A549 (cell line): ENCODE data around the gene SLC6A17. TPM values are rescaled to one million over a fixed set of nuclear protein-coding genes. Genes with fewer than 3 reads are reported as not detected.

Experiments
- ATAC-seq, 2 experiments: fragments of 200-7000 bp in 1 of 2; fragments of >200 bp in 1 of 2; cut with Nextera tagmentation in 1 of 2; cut with Tn5 transposase in 1 of 2; 3 replicates each; pipeline versions ENCODE4 v1.8.0 to v1.9.1; 2018 to 2020; ENCODE audit warnings: mild to moderate bottlenecking in 1 of 2, moderate library complexity in 1 of 2
- CTCF ChIA-PET: fragments of 300-600 bp; sonication (Branson Sonifier 250); formaldehyde crosslinking; extraction: SDS; loops from one replicate; lab custom pipeline; 2021; ENCODE audit warnings: antibody characterized with exemption, inconsistent platforms; lab: Yijun Ruan, JAX
- POLR2A ChIA-PET: fragments of 350-600 bp; formaldehyde crosslinking; extraction: SDS; loops from one replicate; lab custom pipeline; 2021; ENCODE audit warnings: antibody characterized with exemption, inconsistent platforms; lab: Yijun Ruan, JAX
- DNase-seq, 2 experiments: peaks; one replicate each; pipeline versions ENCODE4 v3.0.0 to v3.0.0-alpha.2; 2011 to 2016; ENCODE audit warnings: low read depth in 1 of 2, low spot score in 1 of 2
- FAIRE-seq: peaks from 2 replicates; lab custom pipeline; 2011; peaks lifted over from hg19 to GRCh38; lab: Jason Lieb, UNC
- H3K27ac ChIP-seq, 2 experiments: fragments of >200 bp; sonication (Bioruptor Twin); formaldehyde crosslinking; 3 replicates each; pipeline ENCODE4 v1.5.1; 2016 to 2017
- H3K4me1 ChIP-seq: fragments of >200 bp; sonication (Bioruptor Twin); formaldehyde crosslinking; 3 replicates; pipeline ENCODE4 v1.6.1; 2016
- H3K4me2 ChIP-seq: fragments of >200 bp; sonication (Bioruptor Twin); formaldehyde crosslinking; 3 replicates; pipeline ENCODE4 v1.6.1; 2016
- H3K4me3 ChIP-seq: fragments of >200 bp; sonication (Bioruptor Twin); formaldehyde crosslinking; 3 replicates; pipeline ENCODE4 v1.5.1; 2016
- H3K9me3 ChIP-seq: fragments of >200 bp; sonication (Bioruptor Twin); formaldehyde crosslinking; 3 replicates; pipeline ENCODE4 v1.6.1; 2016
- ATOH8 ChIP-seq: fragments of 250-450 bp; sonication (Bioruptor Pico); IDR thresholded peaks from 2 replicates; pipeline ENCODE4 v1.5.0; 2020; ENCODE audit warnings: low read depth, mild to moderate bottlenecking, moderate library complexity
- CBX2 ChIP-seq: fragments of 200-600 bp; sonication (generic); IDR thresholded peaks from 2 replicates; pipeline ENCODE4 v1.6.1; 2016; ENCODE audit warnings: low read depth, mild to moderate bottlenecking, borderline replicate concordance
- CBX8 ChIP-seq: fragments of 200-600 bp; sonication (generic); IDR thresholded peaks from 2 replicates; pipeline ENCODE4 v1.6.1; 2016
- EHMT2 ChIP-seq: fragments of 200-600 bp; sonication (generic); IDR thresholded peaks from 2 replicates; pipeline ENCODE4 v1.6.1; 2016; ENCODE audit warnings: antibody characterized with exemption, low read depth, mild to moderate bottlenecking, moderate library complexity
- ELK1 ChIP-seq: fragments of 150-350 bp; IDR thresholded peaks from 2 replicates; pipeline ENCODE4 v1.6.1; 2014; ENCODE audit warnings: low read depth, mild to moderate bottlenecking, low read length
- FOXS1 ChIP-seq: fragments of 250-450 bp; sonication (Bioruptor Pico); IDR thresholded peaks from 2 replicates; pipeline ENCODE4 v1.5.0; 2020; ENCODE audit warnings: mild to moderate bottlenecking, moderate library complexity
- GATA3 ChIP-seq: IDR thresholded peaks from 2 replicates; pipeline ENCODE4 v1.6.1; 2012; ENCODE audit warnings: borderline replicate concordance
- HMGXB4 ChIP-seq: fragments of 250-450 bp; sonication (Bioruptor Pico); IDR thresholded peaks from 2 replicates; pipeline ENCODE4 v1.5.0; 2021; ENCODE audit warnings: mild to moderate bottlenecking, moderate library complexity, borderline replicate concordance
- HOXB5 ChIP-seq: fragments of 250-450 bp; sonication (Bioruptor Pico); IDR thresholded peaks from 2 replicates; pipeline ENCODE4 v1.5.0; 2020; ENCODE audit warnings: mild to moderate bottlenecking, moderate library complexity
- KDM1A ChIP-seq: fragments of 200-600 bp; sonication (generic); IDR thresholded peaks from 2 replicates; pipeline ENCODE4 v1.6.1; 2016; ENCODE audit warnings: low read depth, mild to moderate bottlenecking
- MAFK ChIP-seq: fragments of 450-650 bp; IDR thresholded peaks from 2 replicates; pipeline ENCODE4 v1.6.1; 2014; ENCODE audit not compliant: partially characterized antibody
- MAX ChIP-seq: IDR thresholded peaks from 2 replicates; pipeline ENCODE4 v1.6.1; 2012
- MYC ChIP-seq: IDR thresholded peaks from 2 replicates; pipeline ENCODE4 v1.6.1; 2012; ENCODE audit warnings: mild to moderate bottlenecking, inconsistent platforms, low read length, improper control_type of control experiment, borderline replicate concordance
- NFE2L2 ChIP-seq: fragments of 150-350 bp; conservative IDR thresholded peaks from 2 replicates; pipeline ENCODE4 v1.6.1; 2014; ENCODE audit warnings: low read length
- POLR2AphosphoS2 ChIP-seq: conservative IDR thresholded peaks from 2 replicates; pipeline ENCODE4 v1.6.1; 2012; ENCODE audit warnings: low read length, improper control_type of control experiment, inconsistent platforms
- REST ChIP-seq: fragments of 200-600 bp; sonication (generic); IDR thresholded peaks from 2 replicates; pipeline ENCODE4 v1.6.1; 2016; ENCODE audit warnings: antibody characterized with exemption, mild to moderate bottlenecking, moderate library complexity
- RNF2 ChIP-seq: fragments of 200-600 bp; sonication (generic); IDR thresholded peaks from 2 replicates; pipeline ENCODE4 v1.6.1; 2016; ENCODE audit warnings: low read depth, mild to moderate bottlenecking, antibody characterized with exemption, moderate library complexity, borderline replicate concordance
- SMC3 ChIP-seq: fragments of >200 bp; sonication (Bioruptor Twin); formaldehyde crosslinking; IDR thresholded peaks from 3 replicates; pipeline ENCODE4 v1.6.1; 2018; ENCODE audit warnings: inconsistent platforms
- TFCP2L1 ChIP-seq: fragments of 250-450 bp; sonication (Bioruptor Pico); IDR thresholded peaks from 2 replicates; pipeline ENCODE4 v1.5.0; 2021; ENCODE audit warnings: mild to moderate bottlenecking
- TP53 ChIP-seq: fragments of 250-450 bp; sonication (Bioruptor Pico); IDR thresholded peaks from 2 replicates; pipeline ENCODE4 v1.5.0; 2021; ENCODE audit warnings: mild to moderate bottlenecking, moderate library complexity
- WGBS: methylation state at CpG from one replicate; pipeline ENCODE4 v1.1.6; 2017; ENCODE audit errors: missing lambda C conversion rate; 5-methylcytosine and 5-hydroxymethylcytosine counted together
- polyA plus RNA-seq, 4 experiments: library from polyadenylated mRNA; depleted of rRNA in 3 of 4; stranded (reverse); fragments of >200 nt; fragmentation: RNase III in 1 of 4; extraction: RNeasy Plus Mini Kit Qiagen cat#74134 plus additional on column Dnase treatment in 1 of 4; gene quantifications; 2 replicates in 3 of 4; 3 replicates in 1 of 4; pipeline ENCODE4 v1.2.3, GENCODE V29; 2011 to 2017

Gene SLC6A17
- polyA plus RNA-seq, 2 of the 4 experiments (the other 2 are of a cell fraction): 0.56 to 2.2 TPM

GRCh38 chr1:110208916-110209645 is 58.8 kb downstream of the SLC6A17 start:
- FAIRE-seq: no peak
- H3K4me2 ChIP-seq: peak overlapping the region; percentile 97
- TF ChIP-seq MAFK (no peak), KDM1A (no peak), CBX8 (no peak), MYC (no peak), HMGXB4 (CRISPR knock-in tag) (no peak), HOXB5 (CRISPR knock-in tag) (no peak), MAX (no peak), ATOH8 (CRISPR knock-in tag) (no peak), POLR2AphosphoS2 (no peak), FOXS1 (CRISPR knock-in tag) (no peak), TP53 (CRISPR knock-in tag) (no peak), EHMT2 (no peak), RNF2 (no peak), REST (no peak), TFCP2L1 (CRISPR knock-in tag) (no peak), GATA3 (no peak), SMC3 (no peak), CBX2 (no peak), NFE2L2 (no peak), ELK1 (no peak)
- TF ChIP-seq, all 56 proteins: peak for 0
- CTCF ChIA-PET: interaction anchor here (0.6 to 16.7 kb wide), 23 partner anchors 11 to 293 kb away, joined by 3 to 354 read pairs (median 9); partner anchors contain the start of genes PROK1, RBM15 and SLC6A17
- Histone ChIP-seq H3K4me1 (peaks cover 4% of the 10 kb centered on the region; the same call in 2 of the 3 replicates), H3K9me3 (no peaks in the 10 kb centered on the region), H3K4me3 (peak overlapping the region; percentile 77; the same call in 2 of the 3 replicates), H3K27ac (peak overlapping the region in 1 of 2 experiments; percentile 94; a peak in 5 of 6 replicates)
- no peak for ATAC-seq
- 86% methylated on average over 7 of the region's 7 CpGs for WGBS
- POLR2A ChIA-PET: interaction anchor here (3.1 kb wide), 1 partner anchor 130 kb away, joined by 14 read pairs; the partner anchor contains the start of gene RBM15
- DNase-seq: no peak
